PC-3 (cell line): Measurements from ENCODE around the gene ZNF396. TPM values are rescaled to one million over a fixed set of nuclear protein-coding genes. Genes with fewer than 3 reads are reported as not detected.

Experiments
- ATAC-seq: fragments of 200-7000 bp; cut with Tn5 transposase; 2 replicates; pipeline ENCODE4 v1.9.1; 2020; ENCODE audit warnings: mild to moderate bottlenecking, moderate library complexity
- BruUV-seq: library from RNA; stranded (reverse); fragments of 400-500 nt; replicated peaks from 2 replicates; lab custom pipeline; 2021; lab: Mats Ljungman, UMichigan
- CTCF ChIA-PET: fragments of 300-600 bp; sonication (Branson Sonifier 250); formaldehyde crosslinking; loops from one replicate; lab custom pipeline; 2022; ENCODE audit warnings: antibody characterized with exemption; lab: Charles Lee
- POLR2A ChIA-PET: fragments of 300-600 bp; sonication (Branson Sonifier 250); formaldehyde crosslinking; loops from one replicate; lab custom pipeline; 2022; ENCODE audit warnings: antibody characterized with exemption; ENCODE audit not compliant: unreplicated experiment; lab: Charles Lee
- DNase-seq: peaks from one replicate; pipeline ENCODE4 v3.0.0-alpha.2; 2015
- H2AFZ ChIP-seq: fragments of 300-600 bp; sonication (generic); 2 replicates; pipeline ENCODE4 v1.6.0; 2016; ENCODE audit warnings: antibody characterized with exemption, low read length
- H3F3A ChIP-seq: fragments of 300-600 bp; sonication (generic); one replicate; pipeline ENCODE4 v1.6.0; 2017; ENCODE audit warnings: antibody characterized with exemption, low read length, control low read depth, mild to moderate bottlenecking; ENCODE audit not compliant: unreplicated experiment
- H3K27ac ChIP-seq: fragments of 300-600 bp; sonication (generic); 2 replicates; pipeline ENCODE4 v1.5.1; 2016; ENCODE audit warnings: mild to moderate bottlenecking, low read length
- H3K27me3 ChIP-seq: fragments of 300-600 bp; sonication (generic); 2 replicates; pipeline ENCODE4 v1.6.1; 2016; ENCODE audit warnings: low read length, mixed read lengths
- H3K36me3 ChIP-seq: fragments of 300-600 bp; sonication (generic); 2 replicates; pipeline ENCODE4 v1.6.1; 2016; ENCODE audit warnings: low read depth, mixed run types, low read length, mixed read lengths
- H3K4me1 ChIP-seq: fragments of 300-600 bp; sonication (generic); 2 replicates; pipeline ENCODE4 v1.5.1; 2016; ENCODE audit warnings: low read length; ENCODE audit not compliant: insufficient read depth
- H3K4me2 ChIP-seq: fragments of 300-600 bp; sonication (generic); 2 replicates; pipeline ENCODE4 v1.6.0; 2016; ENCODE audit warnings: low read length
- H3K4me3 ChIP-seq: fragments of 300-600 bp; sonication (generic); 2 replicates; pipeline ENCODE4 v1.5.1; 2016; ENCODE audit warnings: mild to moderate bottlenecking, low read length, mixed read lengths
- H3K79me2 ChIP-seq: fragments of 300-600 bp; sonication (generic); 2 replicates; pipeline ENCODE4 v1.6.1; 2017; ENCODE audit warnings: low read length, mixed read lengths
- H3K9ac ChIP-seq: fragments of 300-600 bp; sonication (generic); 2 replicates; pipeline ENCODE4 v1.6.0; 2016; ENCODE audit warnings: mild to moderate bottlenecking, low read length
- H3K9me2 ChIP-seq: fragments of 300-600 bp; sonication (generic); replicated peaks from 2 replicates; pipeline ENCODE4 v1.6.1; 2016; ENCODE audit warnings: mixed run types, low read length, mixed read lengths
- H3K9me3 ChIP-seq: fragments of 300-600 bp; sonication (generic); 2 replicates; pipeline ENCODE4 v1.6.1; 2016; ENCODE audit warnings: low read length, mixed read lengths
- H4K20me1 ChIP-seq: fragments of 300-600 bp; sonication (generic); 2 replicates; pipeline ENCODE4 v1.6.1; 2016; ENCODE audit warnings: low read length, mixed read lengths
- EZH2 ChIP-seq: fragments of 300-600 bp; sonication (generic); IDR thresholded peaks from one replicate; pipeline ENCODE4 v1.6.1; 2017; ENCODE audit warnings: antibody characterized with exemption, mild to moderate bottlenecking, low read length; ENCODE audit not compliant: unreplicated experiment
- EZH2phosphoT487 ChIP-seq: fragments of 300-600 bp; sonication (generic); IDR thresholded peaks from 2 replicates; pipeline ENCODE4 v1.6.1; 2018; ENCODE audit warnings: mild to moderate bottlenecking, antibody characterized with exemption, low read length, borderline replicate concordance
- intact Hi-C: fragments of 100-400 bp; cut with micrococcal nuclease; formaldehyde crosslinking; loops from 2 replicates; pipeline ENCODE4 v1.9.0; 2023
- total RNA-seq: library from RNA; depleted of rRNA; stranded (reverse); fragments of >200 nt; gene quantifications from 2 replicates; pipeline ENCODE4 v1.2.3, GENCODE V29; 2014
- TF ChIP-seq, protein P1 (sequence below): fragments of 300-600 bp; sonication (generic); conservative IDR thresholded peaks from 2 replicates; pipeline ENCODE4 v1.5.1; 2017; ENCODE audit warnings: antibody characterized with exemption, low read depth, mild to moderate bottlenecking, low read length

ZNF396 gene
- total RNA-seq, 1 experiment from 2014 or later, result 0.95 TPM

DNA sequence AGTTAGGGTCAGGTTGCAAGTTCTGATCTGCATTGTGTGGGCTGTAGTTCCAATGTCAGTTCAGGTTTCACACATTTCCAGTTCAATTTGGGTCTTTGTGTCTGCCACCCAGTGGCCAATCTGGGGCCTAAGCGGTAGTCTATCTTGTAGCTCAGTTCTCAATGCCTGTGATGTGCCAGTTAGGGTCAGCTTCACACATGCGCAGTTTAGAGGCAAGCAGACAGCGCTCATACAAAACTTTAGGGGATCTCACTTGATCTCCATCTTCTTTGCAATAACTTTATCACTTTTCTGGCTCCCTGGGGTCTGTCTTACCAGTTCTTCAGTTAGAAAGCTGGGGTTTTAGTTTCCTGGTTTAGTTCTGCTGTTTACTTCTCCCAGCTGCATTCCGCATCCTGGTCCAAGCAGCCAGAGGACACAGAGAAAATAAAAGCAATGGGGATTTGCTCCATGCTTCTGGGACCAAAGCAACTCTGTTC is 22.0 kb downstream of the ZNF396 start:
- Histone ChIP-seq H3K27me3 (no peaks in the 10 kb centered on the region), H3K9ac (no peak overlapping the region), H3K4me3 (peak overlapping the region; percentile 49; the same call in 1 of the 2 replicates), H3K79me2 (no peaks in the 10 kb centered on the region), H3K4me1 (no peaks in the 10 kb centered on the region), H3K36me3 (no peaks in the 10 kb centered on the region), H3K9me2 (no peaks in the 10 kb centered on the region), H2AFZ (peak overlapping the region; percentile 65), H3F3A (no peaks in the 10 kb centered on the region), H3K27ac (no peak overlapping the region), H4K20me1 (no peaks in the 10 kb centered on the region), H3K9me3 (no peaks in the 10 kb centered on the region), H3K4me2 (peak overlapping the region; percentile 68)
- ATAC-seq (peak; percentile 97), DNase-seq (peak; percentile 62)
- TF ChIP-seq EZH2phosphoT487 (no peak), EZH2 (no peak)
- TF ChIP-seq, protein P1, sequence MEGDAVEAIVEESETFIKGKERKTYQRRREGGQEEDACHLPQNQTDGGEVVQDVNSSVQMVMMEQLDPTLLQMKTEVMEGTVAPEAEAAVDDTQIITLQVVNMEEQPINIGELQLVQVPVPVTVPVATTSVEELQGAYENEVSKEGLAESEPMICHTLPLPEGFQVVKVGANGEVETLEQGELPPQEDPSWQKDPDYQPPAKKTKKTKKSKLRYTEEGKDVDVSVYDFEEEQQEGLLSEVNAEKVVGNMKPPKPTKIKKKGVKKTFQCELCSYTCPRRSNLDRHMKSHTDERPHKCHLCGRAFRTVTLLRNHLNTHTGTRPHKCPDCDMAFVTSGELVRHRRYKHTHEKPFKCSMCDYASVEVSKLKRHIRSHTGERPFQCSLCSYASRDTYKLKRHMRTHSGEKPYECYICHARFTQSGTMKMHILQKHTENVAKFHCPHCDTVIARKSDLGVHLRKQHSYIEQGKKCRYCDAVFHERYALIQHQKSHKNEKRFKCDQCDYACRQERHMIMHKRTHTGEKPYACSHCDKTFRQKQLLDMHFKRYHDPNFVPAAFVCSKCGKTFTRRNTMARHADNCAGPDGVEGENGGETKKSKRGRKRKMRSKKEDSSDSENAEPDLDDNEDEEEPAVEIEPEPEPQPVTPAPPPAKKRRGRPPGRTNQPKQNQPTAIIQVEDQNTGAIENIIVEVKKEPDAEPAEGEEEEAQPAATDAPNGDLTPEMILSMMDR, result peak; percentile 56
- POLR2A ChIA-PET, result no interaction called here
- CTCF ChIA-PET, result interaction anchor here (0.5 to 0.9 kb wide), 4 partner anchors 31 to 403 kb away, joined by 3 to 8 read pairs (median 6); no protein-coding TSS in a partner anchor
- BruUV-seq, result no TSS peak
- intact Hi-C loops, result loop anchor here (1.0 kb wide), 1 partner anchor 124 kb away; no protein-coding TSS in a partner anchor

DNA sequence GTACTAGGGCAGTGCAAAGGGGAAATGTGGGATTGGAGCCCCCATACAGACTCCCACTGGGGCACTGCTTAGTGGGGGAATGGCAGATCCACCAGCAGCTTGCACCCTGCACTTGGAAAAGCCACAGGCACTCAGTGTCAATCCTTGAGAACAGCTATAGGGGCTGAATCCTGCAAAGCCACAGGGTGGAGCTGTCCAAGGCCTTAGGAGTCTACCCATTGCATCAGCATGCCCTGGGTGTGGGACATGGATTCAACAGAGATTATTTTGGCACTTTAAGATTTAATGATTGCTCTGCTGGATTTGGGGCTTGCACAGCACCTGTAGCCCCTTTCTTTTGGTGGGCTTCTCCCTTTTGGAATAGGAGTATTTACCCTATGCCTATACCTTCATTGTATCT is 24.4 kb downstream of the ZNF396 start:
- Histone ChIP-seq H3K27me3 (no peaks in the 10 kb centered on the region), H3F3A (no peaks in the 10 kb centered on the region), H3K36me3 (no peaks in the 10 kb centered on the region), H3K4me1 (no peaks in the 10 kb centered on the region), H4K20me1 (no peaks in the 10 kb centered on the region), H3K4me3 (no peak overlapping the region), H3K9me2 (no peaks in the 10 kb centered on the region), H3K79me2 (no peaks in the 10 kb centered on the region), H3K9me3 (no peaks in the 10 kb centered on the region), H3K27ac (no peak overlapping the region), H3K9ac (no peak overlapping the region), H3K4me2 (no peak overlapping the region), H2AFZ (no peak overlapping the region)
- intact Hi-C loops, result no loop called here
- ATAC-seq (no peak), DNase-seq (no peak)
- no TSS peak for BruUV-seq
- ChIA-PET POLR2A (no interaction called here), CTCF (no interaction called here)
- TF ChIP-seq, protein P1, result no peak
- no peak for TF ChIP-seq EZH2
- TF ChIP-seq EZH2phosphoT487, result no peak

DNA sequence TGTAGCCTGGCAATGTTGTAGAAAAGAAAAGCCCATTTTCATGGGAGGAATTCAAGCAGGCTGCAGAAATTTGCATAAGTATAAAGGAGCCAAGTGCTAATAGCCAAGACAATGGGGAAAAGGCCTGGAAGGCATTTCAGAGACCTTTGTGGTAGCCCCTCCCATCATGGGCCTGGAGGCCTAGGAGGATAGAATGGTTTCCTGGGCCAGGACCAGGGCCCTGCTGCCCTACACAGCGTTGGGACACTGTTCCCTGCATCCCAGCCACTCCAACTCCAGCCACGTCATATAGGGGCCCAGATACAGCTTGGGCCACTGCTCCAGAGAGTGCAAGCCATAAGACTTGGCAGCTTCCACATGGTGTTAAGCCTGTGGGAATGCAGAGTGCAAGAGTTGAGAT is 24.9 kb downstream of the ZNF396 start:
- no TSS peak for BruUV-seq
- DNase-seq (no peak), ATAC-seq (no peak)
- CTCF ChIA-PET, result no interaction called here
- intact Hi-C loops, result no loop called here
- H3K4me2 ChIP-seq, result no peak overlapping the region
- H3K27ac ChIP-seq, result no peak overlapping the region
- H3K9me2 ChIP-seq, result no peaks in the 10 kb centered on the region
- H3K9me3 ChIP-seq, result no peaks in the 10 kb centered on the region
- no peak for TF ChIP-seq EZH2phosphoT487
- TF ChIP-seq EZH2, result no peak
- TF ChIP-seq, protein P1, result no peak
- H3K4me1 ChIP-seq, result no peaks in the 10 kb centered on the region
- no peak overlapping the region for H2AFZ ChIP-seq
- H3K4me3 ChIP-seq, result no peak overlapping the region
- H3K79me2 ChIP-seq, result no peaks in the 10 kb centered on the region
- H3K27me3 ChIP-seq, result no peaks in the 10 kb centered on the region
- POLR2A ChIA-PET, result no interaction called here
- H4K20me1 ChIP-seq, result no peaks in the 10 kb centered on the region
- no peaks in the 10 kb centered on the region for H3F3A ChIP-seq
- no peak overlapping the region for H3K9ac ChIP-seq
- no peaks in the 10 kb centered on the region for H3K36me3 ChIP-seq
